Activated effector memory CD4-positive, alpha-beta T cell treated with Interleukin-2 at 50 U/mL for 16 hours (primary cell): ENCODE measurements around the gene SCAI.
"Not testable (repeated sequence)": the region's sequence is repeated elsewhere in the genome, so short reads cannot be mapped to it uniquely, and the experiment has no call there.

Experiments used
- DNase-seq: peaks from one replicate; pipeline ENCODE4 v3.0.0-alpha.2; 2020

The SCAI gene

DNA sequence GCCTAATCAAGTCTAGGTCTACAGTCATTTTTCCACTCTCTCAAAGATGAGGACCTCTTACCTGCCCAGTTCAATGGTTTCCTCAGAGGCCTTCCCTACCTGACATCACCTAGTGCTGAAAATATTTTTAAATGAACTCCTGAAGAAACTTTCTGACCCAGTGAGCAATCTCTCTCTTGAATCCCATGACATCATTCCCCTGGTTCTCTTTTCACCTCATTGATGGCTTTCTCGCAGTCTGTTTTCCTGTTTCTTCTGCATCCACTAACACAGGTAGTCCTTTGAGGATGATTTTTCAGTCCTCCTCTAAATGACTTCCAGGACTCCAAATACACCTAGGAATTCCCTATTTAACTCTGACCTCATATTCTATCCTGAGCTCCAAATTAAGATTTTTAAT, 40.3 kb downstream of the SCAI start:
- no peak for DNase-seq

DNA sequence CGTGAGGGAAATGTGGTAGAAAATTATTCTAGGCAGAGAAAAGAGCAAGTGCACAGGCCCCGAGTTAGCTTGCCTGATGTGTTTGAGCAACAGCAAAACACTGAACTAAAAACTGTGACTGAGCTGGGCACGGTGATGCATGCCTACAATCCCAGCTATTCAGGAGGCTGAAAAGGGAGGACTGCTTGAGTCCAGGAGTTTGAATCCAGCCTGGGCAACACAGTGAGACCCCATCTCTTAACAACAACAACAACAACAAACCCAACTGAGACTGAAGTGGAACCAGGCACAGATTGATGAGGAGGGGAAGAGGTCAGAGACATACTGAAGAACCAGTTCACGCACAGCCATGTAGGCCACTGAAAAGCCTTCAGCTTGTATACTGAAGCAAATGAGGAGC, 42.5 kb downstream of the SCAI start:
- no peak for DNase-seq

- no peak for DNase-seq
Measured at GRCh38 chr9:125099816-125100215, 43.5 kb downstream of the SCAI start.

GRCh38 chr9:125095821-125096443, 47.4 kb downstream of the SCAI start:
- DNase-seq: no peak

- DNase-seq: no peak
Measured at GRCh38 chr9:125091121-125091520, 52.2 kb downstream of the SCAI start.

DNA sequence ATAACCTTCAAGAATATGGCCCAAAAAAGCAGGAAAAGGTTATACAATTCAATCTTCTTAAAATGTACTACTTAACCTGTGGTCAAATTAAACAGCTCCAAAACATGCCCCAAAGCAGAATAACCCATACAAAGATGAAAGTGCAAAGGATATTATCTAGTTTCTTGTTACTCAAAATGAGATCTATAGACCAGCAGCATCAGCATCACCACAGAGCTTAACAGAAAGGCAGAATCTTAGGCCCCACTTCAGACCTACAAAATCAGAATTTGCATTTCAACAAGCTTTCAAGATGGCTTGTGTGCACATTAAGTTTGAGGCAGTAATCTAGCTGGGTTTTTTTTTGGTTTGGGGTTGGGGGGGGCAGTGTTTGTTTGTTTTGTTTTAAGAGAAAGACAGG, 54.0 kb downstream of the SCAI start:
- DNase-seq: no peak

- DNase-seq: no peak
Measured at GRCh38 chr9:125088752-125089151, 54.6 kb downstream of the SCAI start.

DNA sequence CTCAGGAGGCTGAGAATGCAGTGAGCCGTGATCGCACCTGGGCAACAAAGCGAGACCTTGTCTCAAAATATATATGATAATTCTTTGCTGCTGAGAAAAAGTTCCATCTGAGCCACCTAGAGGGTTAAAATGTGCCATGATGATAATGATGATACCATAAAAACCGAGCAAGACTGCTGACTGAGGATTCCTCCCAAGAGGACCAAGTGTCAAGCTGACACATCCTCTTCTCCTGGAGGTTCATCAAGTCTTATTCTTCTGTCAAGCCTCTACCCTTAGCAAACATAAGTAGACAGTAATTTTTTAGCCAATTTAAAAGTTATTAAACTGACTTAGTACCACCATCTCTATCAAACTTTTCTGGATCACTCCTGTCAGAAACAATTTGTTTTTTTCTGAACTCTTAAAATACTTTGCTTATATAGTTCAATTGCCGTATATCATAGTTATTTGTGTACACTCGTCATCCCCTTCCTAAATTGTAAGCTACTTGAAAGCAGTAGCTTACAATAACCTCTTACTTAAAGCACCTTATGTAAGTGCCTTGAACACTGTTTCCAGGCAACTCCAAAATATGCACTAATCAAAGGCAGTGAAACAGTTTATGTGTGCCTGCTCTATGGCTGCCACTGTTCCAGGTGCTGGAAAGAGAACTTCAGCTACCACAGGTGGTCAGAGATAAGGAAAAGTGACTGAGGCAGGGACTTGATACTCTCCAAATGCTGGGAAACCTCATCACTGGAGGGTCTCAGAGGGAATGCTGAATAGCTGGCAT, 57.4 kb downstream of the SCAI start:
- DNase-seq: no peak

GRCh38 chr9:125082197-125082596, 61.1 kb downstream of the SCAI start:
- not testable (repeated sequence) for DNase-seq

- DNase-seq: not testable (repeated sequence)
Measured at GRCh38 chr9:125080797-125081196, 62.5 kb downstream of the SCAI start.

GRCh38 chr9:125079931-125080330, 63.4 kb downstream of the SCAI start:
- no peak for DNase-seq

DNA sequence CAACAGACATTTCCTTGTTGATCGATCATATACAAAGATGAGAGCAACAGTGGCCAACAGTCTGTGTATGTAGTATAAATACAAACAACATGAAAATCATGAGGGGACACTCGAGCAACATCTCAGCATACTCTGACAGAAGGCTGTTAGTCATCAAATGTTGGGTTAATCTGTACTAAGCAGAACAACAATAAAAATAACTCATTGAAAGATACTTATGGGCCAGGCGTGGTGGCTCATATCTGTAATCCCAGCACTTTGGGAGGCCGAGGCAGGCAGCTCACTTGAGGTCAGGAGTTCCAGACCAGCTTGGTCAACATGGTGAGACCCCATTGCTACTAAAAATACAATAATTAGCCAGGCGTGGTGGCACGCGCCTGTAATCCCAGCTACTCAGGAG, 67.3 kb downstream of the SCAI start:
- DNase-seq: no peak

DNA sequence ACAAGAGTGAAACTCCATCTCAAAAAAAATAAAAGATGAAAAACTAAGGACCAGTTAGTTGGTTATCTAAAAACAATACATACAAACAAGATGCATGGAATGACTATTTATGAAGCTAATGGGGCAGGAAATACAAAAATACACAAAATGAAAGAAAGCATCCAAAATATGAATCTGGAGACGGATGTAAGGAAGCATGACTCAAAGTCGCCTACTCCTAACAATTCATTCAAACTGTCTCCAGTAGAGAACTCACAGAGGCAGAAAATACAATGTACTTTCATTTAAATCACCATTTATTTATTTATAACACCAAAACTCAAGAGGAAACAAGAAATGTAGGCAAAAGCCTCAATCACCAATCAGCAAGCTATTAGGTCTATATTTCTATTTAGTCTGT, 68.4 kb downstream of the SCAI start:
- no peak for DNase-seq

DNA sequence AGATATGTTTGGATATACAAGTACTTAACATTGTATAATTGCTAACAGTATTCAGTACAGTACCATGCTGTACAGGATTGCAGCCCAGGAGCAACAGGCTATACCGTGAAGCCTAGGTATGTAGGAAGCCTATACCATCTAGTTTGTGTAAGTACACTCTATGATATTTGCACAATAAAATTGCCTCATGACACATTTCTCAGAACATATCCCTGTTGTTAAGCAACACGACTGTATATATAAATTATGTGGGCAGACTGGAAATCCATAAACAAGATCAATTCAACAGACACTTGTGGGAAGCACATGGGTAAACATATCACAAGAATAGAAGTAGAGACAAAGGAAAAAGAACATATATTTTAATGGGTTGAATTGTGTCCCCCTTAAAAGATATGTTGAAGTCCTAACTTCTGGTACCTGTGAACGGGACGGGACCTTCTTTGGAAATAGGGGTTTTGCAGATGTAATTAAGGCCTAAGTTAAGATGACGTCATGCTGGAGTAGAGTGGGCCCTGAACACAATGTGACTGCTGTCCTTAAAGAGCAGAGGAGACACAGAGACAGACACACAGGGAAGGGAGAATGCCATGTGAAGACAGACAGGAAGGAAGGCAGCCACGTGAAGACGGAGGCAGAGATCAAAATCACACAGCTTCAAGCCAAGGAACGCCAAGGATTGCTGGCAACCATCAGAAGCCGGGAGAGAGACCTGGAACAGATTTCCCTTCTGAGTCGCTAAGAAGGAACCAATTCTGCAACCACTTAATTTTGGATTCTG, 76.3 kb downstream of the SCAI start:
- no peak for DNase-seq

GRCh38 chr9:125061391-125061790, 81.9 kb downstream of the SCAI start:
- no peak for DNase-seq

- no peak for DNase-seq
Measured at GRCh38 chr9:125049212-125050049, 93.9 kb downstream of the SCAI start.

DNA sequence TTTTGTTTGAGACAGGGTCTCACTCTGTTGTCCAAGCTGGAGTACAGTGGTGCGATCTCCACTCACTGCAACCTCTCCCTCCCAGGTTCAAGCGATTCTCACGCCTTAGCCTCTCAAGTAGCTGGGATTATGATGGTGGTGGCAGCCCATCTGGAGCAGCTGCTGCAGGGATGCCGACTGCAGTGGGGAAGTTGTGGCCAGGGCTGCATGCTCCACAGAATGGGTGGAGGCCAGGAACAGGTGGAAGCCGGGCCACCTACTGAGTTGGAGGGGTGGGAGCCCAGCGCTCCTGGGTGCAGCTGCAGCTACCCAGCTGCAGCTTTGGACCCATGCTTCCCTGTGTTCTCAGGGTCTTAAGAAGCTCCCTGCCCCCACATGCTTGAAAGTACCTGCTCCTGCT, 99.7 kb downstream of the SCAI start:
- DNase-seq: no peak

- no peak for DNase-seq
Measured at GRCh38 chr9:125043148-125043547, 100.2 kb downstream of the SCAI start.

GRCh38 chr9:125038166-125038565, 105.2 kb downstream of the SCAI start:
- DNase-seq: no peak

- no peak for DNase-seq
Measured at GRCh38 chr9:125028041-125028440, 115.3 kb downstream of the SCAI start.

DNA sequence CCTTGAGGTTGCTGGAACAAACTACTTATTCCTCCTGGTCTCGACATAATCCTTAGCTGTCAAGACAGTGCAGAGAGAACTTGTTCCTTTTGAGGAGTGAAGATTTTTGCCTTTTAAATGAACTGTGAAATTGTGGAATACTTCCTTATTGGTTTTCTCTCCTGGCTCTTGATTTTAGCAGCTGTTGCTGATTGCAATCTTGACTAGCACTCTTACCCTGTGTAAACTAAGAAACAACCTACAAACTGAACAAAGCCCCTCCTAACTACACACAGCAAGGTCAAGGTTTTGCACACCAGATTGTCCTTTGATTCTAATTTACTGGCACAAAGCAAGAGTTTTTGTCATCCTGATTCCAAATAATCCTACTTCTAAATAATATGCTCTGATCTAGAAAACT, 118.4 kb downstream of the SCAI start:
- DNase-seq: no peak

DNA sequence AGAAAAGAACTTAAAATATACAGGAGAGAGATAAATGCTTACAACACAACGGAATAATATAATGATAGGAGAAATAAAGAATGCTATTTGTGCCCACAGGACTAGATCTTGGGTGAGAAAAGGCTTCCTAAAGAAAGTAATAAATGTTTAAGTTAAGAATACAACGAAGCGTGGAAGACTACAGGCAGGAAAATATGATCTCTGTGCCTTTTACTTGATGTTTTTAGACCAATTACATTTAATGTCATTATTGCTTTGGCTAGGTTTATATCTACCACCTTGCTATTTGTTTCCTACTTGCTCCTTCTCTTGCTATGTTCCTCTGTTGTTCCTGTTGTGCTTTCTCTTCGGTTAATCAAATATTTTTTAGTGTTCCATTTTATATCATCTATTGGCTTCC, 122.3 kb downstream of the SCAI start:
- DNase-seq: no peak

GRCh38 chr9:125015655-125016054, 127.7 kb downstream of the SCAI start:
- DNase-seq: not testable (repeated sequence)
